C1 segment of cervical spinal cord (tissue), 14 donors: ENCODE measurements around the gene CATSPER3.

Experiments
- DNase-seq, 14 donors: peaks; one replicate each; lab custom pipeline; 2025; lab: John Stamatoyannopoulos, UW

Gene CATSPER3

GRCh38 chr5:135010502-135011354 lies 43.0 kb downstream of the CATSPER3 start:
- no peak for DNase-seq

- DNase-seq = no peak
These were observed 43.8 kb downstream of the CATSPER3 start for GRCh38 chr5:135011355-135012032.

DNA sequence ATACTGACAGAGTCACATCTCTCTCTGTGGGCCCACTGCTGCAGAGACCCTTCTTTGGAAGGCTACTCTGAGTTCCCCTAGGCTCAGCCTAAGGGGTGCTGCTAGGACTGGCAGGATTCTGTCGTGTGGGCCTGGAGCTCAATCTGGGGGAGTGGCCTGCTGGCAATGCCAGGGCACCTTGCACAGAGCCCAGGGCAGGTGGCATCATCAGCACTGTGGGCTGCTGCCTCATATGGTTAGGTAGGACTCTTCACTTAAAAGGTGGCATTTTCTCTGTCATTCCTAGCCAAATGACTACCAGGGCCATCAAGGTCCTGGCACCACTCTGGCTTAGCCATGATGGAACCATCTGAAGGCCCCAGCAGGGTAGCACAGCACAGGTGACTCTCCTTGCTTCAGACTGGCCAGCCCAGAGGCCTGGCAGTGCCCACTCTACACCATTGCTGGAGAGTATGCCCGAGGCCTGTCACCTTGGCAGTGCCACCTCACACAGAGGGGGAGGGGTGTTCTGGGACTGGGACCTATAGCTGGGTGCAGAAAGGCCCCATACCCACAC lies 44.4 kb downstream of the CATSPER3 start:
- no peak for DNase-seq

DNA sequence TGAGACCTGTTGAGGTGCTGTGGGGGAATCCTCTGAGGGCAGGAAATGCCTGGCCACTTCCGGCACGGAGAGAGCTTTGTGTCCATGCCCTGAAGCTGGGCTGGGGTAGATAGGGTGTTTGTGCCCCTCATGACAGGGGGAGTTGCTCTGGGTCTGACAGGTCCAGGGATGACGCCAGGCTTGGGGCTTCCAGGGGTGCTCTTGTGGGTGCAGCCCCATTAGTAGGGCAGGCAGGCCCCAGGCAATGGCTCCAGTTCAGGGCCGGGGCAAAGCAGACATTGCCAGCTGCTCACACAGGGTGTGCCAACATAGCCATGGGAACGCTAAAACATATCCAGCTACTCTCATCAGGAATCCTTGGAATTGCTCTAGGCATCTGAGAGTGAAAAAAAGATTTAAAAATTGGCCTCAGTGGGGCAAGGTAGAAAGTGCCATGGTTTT lies 45.3 kb downstream of the CATSPER3 start:
- no peak for DNase-seq

GRCh38 chr5:135013445-135013844 lies 45.7 kb downstream of the CATSPER3 start:
- DNase-seq = no peak

GRCh38 chr5:135013947-135014570 lies 46.4 kb downstream of the CATSPER3 start:
- peak in 1 of 14 donors; percentile 13 for DNase-seq

DNA sequence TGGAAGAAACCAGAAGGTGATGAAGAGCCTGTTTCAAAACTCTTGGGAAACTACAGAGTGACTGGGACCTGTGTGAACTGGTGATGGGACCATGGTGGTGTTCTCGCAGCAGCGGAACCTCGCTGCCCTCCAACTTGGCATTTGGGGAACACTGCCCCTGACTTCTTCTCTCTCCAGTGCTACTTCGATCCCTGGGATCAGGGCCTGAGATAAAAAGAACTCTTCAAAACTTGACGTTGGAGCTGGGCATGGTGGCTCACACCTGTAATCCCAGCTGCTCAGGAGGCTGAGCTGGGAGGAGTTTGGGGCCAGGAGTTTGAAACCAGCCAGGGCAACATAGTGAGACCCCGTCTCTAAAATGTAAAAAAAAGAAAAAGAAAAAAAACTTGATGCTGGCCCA lies 48.2 kb downstream of the CATSPER3 start:
- no peak for DNase-seq

DNA sequence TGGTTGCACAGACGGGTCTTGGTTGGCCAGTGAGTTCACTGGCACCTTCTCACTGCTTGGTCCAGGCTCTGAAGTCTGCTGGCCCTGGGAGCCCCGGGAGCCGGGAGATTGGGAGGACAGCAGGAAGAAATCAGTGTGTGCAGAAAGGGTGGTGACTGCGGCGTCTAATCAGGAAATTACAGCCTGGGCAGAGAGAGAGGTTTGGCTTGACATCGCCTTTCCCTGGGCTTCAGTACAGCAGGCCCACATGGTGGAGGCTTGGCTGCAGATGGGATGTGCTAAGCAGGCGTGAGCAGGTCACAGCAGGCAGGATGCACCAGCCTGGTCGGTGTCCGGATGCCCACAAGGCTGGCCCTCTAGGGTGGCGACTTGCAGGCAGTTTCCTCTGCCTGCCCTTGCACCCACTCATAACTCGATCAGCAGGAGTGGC lies 49.2 kb downstream of the CATSPER3 start:
- peak in 1 of 14 donors; percentile 72 for DNase-seq

- DNase-seq = no peak
These were observed 50.8 kb downstream of the CATSPER3 start for GRCh38 chr5:135018457-135018856.

GRCh38 chr5:135019314-135019713 lies 51.6 kb downstream of the CATSPER3 start:
- no peak for DNase-seq

DNA sequence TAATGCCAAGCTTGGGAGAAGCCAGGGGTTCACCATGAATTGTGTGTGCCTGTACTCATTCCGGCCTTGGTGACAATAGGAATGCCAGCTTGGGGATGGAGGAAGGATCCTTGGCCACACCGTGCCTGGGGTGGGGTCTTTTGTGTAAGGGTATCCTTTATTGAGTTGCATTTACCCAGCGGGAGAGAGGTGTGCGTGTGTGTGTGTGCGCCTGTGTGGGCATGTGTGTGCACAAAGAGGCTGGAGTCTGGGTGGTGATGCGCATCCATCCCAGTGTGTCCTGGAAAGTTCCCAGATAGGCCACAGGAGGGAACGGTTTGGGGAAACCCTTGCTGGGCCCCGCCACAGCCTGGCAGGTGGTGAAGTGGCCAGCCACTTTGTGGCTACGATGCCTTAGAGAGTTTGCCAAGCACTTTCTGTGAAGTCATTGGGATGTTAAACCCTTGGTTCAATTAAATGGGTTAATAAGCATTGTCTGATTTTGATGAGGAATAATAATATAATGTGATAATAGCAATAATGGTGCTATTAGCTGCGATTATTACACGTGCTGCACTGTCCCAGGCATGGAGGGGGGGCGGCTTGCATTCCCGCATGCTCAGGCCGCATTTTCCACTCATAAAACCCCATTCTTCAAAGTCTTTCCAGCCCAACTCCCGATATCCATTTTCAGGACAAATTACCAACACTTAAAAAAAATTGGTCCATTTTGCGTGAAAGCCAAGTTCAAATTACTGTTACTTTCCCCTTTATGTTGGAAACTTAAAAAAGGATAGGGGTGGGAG lies 52.6 kb downstream of the CATSPER3 start:
- DNase-seq = no peak

DNA sequence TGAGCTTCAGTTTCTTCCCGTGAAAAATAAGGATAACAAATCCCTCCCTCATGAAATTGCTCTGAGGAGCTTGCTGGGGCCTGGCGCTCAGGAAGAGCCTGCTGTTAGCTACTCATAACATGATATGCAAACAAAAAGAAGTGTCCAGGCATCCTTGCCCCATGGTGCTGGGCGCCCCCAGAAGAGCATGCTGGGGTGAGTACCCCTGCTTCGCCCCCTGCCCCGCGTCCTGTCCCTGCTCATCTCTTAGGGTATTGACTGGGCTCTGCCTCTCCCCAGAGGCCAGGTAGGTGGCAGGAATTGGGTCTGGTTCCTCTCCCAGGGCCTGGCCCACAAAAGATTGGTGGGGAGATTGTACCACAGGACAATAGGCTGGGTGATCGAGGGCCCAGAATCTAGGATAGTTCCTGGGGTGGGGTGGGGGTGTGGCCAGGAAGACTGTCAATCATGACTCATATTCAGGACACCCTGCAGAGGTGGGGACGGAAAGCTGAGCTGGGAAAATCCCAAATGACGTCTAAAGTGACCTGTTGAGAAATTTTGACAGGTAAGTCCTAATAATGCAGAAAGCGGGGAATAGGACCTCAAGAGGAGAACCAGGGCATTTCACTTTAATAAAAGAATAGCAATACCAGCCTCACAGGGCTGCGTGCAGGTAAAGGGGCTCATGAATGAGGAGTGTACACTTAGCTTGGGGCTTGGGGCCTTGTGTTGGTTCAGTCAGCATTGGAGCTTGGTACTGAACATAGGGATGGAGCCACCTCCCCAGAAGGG lies 57.4 kb downstream of the CATSPER3 start:
- DNase-seq = no peak

DNA sequence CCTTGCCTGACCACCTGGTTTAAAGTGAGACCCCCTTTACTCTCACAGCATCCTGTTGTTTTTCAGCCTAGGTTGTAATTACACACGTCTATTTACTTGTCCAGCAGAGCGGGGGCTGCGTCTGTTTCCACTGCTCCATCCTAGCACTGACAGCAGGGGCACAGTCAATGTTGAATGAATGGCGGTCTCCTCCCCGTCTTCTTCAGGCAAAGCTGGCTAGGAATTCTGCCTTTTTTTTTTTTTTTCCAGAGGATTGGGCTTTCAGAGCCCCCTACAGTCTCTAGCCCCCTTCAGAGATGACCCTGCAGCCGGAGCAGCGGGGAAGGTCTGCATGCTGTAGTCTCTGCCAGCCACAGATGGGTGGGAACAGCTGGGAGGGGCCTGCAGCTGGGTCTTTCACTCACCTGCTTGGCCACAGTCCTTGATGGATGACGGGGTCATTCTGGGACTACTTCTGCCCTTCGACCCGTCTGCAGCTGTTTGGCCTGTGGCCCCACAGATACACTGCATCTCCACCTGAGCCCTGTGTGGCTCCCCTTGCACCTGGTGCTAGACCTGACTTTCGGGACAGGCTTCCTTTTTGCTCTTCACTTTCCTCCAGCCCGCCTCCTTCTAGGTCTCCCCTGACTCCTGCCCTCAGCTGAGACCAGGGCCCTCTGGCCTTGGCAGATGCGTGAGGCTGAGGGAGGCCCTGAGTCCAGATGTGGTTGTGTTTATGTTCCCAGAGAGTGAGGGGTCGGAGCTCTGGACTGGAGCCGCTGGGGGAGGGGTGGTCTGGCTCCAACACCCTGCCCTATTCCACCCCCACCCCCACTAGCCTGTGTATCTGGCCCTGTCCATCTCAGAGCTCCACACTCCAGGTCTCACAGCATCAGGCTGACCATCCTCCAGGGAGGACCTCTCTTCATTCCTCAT lies 58.3 kb downstream of the CATSPER3 start:
- no peak for DNase-seq

DNA sequence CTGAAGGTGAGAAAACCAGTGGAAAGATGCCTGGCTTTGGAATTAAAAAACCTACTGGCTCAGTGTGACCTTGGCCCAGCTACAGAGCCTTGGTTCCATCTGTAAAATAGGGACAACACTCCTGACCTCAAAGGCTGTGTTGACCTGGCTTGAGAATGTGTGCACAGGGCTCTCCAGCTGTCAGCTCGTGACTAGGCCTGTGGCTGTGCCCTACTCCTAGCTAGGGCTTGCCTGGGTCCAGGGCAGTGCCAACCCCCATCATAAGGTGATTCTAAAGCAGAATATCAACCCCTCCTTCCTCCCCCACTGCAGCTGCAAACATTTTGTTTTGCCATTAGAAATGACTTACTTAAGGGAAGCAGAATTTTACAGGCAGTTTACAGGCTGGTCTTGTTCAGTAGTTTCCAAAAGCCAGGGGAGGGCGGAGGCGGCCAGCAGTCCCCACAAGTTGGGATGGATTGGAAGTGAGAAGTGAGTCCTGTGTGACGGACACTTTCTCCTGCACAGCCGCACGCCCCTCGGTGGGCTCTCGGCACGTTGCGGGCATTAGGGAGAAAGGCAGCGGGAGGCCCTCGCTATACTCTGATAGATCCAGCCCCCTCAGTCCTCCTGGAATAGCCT lies 59.0 kb downstream of the CATSPER3 start:
- no peak for DNase-seq

GRCh38 chr5:135027266-135027696 lies 59.6 kb downstream of the CATSPER3 start:
- DNase-seq = no peak

- peak in 1 of 14 donors; percentile 5 for DNase-seq
These were observed 60.2 kb downstream of the CATSPER3 start for GRCh38 chr5:135027697-135028615.

DNA sequence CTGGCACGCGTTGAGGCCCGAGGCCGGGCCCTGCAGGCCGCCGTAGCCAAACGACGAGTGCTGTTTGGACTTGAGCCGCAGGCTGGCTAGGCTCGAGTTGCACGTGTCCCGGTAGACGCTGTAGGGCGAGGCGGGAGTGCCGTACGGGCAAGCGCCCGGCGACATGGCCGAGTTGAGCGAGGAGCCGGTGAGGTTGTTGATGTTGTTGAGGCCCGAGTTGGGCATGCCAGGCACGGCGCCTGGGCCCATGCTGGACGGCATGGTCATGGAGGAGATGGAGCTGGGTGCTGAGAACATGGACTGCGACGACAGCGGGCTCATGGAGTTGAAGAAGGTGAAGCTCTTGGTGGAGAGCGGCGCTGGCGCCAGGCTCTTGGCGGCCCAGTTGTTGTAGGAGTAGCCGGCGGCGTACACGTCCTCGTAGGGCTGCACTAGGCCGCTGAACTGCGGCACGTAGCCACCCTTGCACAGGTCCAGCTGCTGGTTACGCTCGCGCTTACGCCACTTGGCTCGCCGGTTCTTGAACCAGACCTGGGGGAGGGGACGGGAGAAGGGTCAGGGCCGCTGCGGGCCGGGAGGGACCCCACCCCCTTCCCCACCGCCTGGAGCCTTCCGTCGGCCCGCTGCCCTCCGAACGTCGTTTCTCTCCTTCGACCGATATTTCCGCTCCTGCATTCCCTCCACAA lies 61.2 kb downstream of the CATSPER3 start:
- no peak for DNase-seq
